Stimulated activated CD4-positive, alpha-beta T cell treated with anti-CD3 and anti-CD28 coated beads, Interleukin-4, amount 100 ng/mL, for 48 hours (primary cell): ENCODE measurements around the gene UBE2C.
A peak's percentile ranks its signal among the peaks of the same experiment; 100 is the strongest.

Experiments used
- DNase-seq, 2 donors: peaks; one replicate each; pipeline ENCODE4 v3.0.0-alpha.2; 2020; ENCODE audit warnings: low read depth in 2 of 2

Gene UBE2C

DNA sequence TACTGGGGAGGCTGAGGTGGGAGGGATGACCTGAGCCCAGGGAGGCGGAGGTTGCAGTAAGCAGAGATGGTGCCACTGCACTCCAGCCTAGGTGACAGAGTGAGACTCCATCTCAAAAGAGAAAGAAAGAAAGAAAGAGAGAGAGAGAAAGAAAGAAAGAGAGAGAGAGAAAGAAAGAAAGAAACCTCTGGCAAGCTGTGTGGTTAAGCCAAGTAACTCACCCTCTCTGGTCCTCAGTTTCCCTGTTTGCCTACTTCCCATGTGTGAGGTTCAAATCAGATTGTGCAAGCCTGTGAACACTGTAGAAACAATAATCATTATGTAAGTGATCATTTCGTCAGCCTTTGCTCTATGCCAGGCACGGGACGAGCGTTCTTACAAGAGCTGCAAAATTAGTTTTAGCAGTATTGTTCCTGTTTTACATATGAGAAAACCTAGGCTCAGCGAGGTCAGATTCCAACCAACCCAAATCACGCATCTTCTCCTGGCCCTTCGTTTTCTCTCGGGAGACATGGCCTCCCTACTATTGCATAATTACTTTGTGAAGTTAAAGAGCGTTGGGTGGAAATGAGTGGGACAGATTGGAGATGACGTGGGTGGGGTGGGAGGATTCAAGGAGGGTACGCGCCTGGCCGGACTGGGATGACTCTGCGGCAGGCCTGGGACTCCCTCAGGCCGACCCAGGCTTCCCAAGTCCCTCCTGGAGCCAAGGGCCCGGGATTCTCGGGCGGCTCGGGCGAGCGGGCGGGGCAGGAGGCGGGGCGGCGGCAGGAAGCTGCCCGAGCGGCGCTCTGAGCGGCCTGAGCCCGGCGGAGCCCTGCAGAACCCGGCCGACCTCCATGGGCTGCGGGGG lies 20.8 kb downstream of the UBE2C start, which contains the start of gene SNX21:
Gene SNX21, plus strand, starts transcription at position 770 of the 853 bp plus-strand sequence. CDS start 121 bp downstream, outside the sequence.
- peak in 1 of 2 donors; percentile 16 for DNase-seq

GRCh38 chr20:45833883-45834796 lies 21.7 kb downstream of the UBE2C start:
- peak; percentile 20 to 26 for DNase-seq

- no peak for DNase-seq
Observed at GRCh38 chr20:45834797-45835161, 22.3 kb downstream of the UBE2C start.

DNA sequence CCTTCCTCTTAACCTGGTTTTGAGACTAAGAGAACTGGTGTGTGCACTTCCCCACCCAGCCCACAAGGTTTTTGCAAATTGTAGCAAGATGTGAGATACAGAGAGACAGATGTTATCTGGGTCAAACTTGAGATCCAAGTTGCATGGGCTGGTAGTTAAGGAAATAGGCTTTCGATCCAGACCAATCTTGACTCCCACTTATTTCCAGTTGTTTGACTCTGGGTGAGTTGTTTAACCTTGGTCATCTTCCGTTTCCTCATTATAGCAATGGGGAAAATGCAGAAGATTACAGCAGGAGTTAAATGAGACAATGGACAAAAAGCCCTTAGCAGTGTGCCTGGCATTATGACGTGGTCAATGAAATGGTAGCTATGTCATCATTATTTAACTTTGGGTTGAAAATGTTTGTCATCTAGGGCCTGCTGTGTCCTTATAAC lies 22.9 kb downstream of the UBE2C start:
- DNase-seq = no peak

DNA sequence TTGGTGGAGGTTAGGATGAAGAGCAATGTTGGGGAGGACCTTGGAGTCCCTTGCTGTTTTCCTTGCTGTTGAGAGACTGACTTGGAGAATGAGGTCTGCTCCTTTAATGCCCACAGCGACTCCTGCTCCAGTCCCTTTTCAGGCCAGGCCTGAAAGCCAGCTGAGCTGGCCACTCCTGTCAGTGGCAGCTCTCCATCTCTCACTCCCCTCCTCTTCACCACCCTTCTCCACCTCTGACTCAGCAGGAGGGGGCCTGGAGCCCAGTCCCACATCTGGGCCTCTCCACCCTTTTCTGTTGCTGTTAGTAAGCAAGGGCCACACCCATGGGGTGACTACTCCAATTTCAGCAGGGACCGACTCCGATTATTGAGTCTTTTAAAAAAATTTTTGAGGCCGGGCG lies 23.4 kb downstream of the UBE2C start:
- DNase-seq = no peak

- no peak for DNase-seq
Observed at GRCh38 chr20:45836841-45837240, 24.4 kb downstream of the UBE2C start.

DNA sequence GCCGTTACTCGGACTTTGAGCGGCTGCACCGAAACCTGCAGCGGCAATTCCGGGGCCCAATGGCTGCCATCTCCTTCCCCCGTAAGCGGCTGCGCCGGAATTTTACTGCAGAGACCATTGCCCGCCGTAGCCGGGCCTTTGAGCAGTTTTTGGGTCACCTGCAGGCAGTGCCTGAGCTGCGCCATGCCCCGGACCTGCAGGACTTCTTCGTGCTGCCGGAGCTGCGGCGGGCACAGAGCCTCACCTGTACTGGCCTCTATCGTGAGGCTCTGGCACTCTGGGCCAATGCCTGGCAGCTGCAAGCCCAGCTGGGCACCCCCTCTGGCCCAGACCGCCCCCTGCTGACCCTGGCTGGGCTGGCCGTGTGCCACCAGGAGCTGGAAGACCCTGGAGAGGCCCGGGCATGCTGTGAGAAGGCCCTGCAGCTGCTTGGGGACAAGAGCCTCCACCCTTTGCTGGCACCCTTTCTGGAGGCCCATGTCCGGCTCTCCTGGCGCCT lies 28.3 kb downstream of the UBE2C start:
- no peak for DNase-seq

DNA sequence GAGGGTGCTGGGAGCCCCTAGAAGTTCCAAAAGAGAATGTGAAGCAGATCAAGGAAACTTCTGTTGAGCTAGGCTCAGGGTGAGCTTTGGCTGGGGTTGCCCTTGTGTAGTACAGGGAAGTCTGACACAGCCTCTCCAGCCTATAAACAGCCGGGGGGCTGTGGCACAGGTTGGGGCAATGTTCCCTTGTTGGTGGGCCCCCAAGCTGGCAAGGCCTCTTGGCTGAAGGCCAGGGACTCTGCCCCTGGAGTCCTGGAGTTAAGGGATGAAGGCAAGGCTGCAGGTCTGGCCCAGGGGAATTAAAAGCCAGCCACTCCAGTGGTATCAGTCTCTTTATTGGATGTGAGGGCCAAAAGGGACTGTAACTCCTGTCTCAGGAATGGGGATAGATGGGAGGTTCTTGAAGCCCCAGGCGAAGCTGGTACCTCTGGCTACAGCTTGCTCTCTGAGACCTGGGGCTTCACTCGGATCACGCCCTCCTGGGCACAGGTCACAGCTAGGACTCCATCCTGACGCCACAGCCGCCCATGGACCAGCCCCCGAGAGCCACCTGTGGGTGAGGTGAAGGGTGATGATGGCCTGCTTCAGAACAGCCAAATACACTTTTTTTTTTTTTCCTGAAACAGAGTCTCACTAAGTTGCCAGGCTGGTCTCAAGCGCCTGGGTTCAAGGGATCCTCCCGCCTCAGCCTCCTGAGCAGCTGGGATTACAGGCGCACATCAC lies 29.1 kb downstream of the UBE2C start:
- DNase-seq = no peak

DNA sequence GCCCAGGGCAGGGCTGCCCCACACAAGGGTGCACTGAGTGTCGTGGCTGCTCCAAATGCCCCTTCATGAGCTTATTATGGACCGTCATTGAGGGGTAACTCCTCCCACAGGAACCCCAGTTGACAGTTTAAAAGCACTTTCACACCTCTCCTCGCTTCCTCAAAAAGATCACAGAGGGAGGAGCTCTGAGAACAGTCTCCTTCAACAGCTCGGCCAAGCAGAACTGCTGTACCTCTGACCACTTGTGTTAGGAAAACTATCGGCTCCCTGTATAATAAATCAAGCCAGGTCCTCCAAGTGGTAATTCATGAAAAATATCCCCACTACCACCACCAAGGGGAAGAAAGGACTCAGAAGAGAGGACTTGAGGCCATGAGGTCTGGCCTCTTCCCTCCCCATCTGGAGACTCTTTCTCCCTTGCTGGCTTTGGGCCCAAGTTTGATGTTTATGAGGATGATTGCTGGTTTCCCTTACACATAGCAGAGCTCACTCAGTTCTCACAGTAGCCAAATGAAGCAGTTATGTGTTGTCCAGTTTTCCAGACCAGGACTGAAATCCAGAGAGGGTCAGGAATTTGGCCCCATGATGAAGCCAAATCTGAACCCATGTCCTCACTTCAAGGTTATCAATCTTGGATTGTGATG lies 29.8 kb downstream of the UBE2C start:
- no peak for DNase-seq

GRCh38 chr20:45843506-45843905 lies 31.1 kb downstream of the UBE2C start:
- DNase-seq = no peak

DNA sequence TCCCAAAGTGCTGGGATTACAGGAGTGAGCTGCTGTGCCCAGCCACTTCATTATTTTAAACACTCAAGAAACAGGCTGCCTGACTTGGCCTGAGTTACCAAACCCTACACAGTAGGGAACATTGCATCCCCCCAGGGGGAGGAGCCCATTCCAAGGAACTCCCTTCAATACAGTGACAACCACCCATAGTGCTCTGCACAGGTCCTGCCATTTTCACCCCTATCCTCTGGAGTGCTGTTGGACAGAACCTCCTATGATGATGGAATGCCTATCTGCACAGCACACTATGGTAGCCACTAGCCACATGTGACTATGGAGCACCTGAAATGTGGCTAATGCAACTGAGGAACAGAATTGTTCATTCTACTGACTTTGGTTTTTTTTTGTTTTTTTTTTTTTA lies 33.0 kb downstream of the UBE2C start:
- DNase-seq = no peak

- no peak for DNase-seq
Observed at GRCh38 chr20:45848421-45848820, 36.0 kb downstream of the UBE2C start.

DNA sequence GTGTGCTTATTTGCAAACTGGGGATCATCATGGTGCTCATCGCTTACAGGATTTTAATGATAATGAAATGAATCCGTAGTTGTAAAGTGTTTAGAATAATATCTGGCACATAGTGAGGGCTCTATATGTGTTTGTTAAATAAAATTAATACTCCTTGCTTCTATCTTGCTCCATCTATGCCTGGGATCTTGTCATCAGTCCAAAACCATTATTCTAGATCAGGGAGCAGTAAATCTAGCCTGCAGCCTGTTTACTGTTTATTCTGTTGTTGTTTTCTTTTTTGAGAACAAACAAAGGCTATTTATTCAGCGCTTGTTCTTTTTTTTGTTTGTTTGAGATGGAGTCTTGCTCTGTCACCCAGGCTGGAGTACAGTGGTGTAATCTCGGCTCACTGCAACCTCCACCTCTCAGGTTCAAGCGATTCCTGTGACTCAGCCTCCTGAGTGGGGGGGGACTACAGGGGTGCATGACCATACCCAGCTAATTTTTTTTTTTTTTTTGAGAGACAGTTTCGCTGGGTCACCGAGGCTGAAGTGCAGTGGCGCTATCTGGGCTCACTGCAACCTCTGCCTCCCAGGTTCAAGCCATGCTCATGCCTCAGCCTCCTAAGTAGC lies 36.6 kb downstream of the UBE2C start:
- no peak for DNase-seq

GRCh38 chr20:45850238-45850637 lies 37.8 kb downstream of the UBE2C start:
- no peak for DNase-seq

DNA sequence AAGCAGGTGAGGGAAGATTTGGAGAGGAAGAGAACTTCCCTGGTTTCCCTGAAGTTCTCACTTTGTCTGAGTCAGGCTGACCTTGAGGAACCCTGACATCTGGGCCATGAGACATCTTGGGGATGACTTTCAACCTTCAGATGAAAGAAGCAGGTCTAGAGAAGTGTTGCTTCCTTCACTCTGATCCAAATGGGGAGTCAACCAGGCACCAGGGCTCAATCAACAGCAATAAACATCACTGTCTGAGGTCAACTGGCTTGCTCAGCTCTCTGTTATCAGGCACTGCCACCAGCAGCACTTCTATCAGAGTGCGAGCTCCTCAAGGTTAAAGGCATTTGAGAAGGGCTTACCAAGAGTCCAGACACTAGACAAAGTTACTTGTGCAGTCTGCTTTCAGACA lies 38.5 kb downstream of the UBE2C start:
- no peak for DNase-seq

DNA sequence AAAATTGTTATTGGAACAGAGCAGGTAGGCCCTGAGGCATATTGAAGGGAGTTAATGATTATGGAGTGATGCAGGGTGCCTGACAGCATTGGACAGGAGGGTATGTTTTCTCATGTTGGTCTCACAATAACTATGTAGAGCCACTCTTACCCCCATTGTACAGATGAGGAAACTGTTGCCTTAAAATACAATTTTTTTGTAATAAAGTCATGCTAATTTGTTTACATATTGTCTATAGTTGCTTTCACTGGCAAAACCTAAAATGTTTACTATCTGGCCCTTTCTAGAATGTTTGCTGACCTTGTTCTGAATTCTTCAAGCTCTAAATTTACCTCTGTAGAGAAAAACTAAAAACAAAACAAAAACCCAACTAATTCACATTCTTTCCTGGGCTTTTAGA lies 39.1 kb downstream of the UBE2C start:
- no peak for DNase-seq

DNA sequence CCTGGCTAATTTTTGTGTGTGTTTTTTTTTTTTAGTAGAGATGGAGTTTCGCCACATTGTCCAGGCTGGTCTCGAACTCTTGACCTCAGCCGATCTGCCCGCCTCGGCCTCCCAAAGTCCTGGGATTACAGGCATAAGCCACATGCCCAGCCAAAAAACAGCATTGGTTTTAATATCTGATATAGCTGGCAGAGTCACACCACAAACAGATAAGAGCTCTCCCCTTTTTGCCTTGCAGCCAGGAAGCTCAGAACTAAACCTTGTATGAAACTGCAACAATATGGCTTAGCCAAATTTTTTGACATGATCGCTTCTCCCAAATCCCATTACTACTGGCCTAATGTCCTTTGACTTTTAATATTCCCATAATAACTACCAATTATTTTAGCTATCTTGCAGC lies 39.9 kb downstream of the UBE2C start:
- DNase-seq = no peak

DNA sequence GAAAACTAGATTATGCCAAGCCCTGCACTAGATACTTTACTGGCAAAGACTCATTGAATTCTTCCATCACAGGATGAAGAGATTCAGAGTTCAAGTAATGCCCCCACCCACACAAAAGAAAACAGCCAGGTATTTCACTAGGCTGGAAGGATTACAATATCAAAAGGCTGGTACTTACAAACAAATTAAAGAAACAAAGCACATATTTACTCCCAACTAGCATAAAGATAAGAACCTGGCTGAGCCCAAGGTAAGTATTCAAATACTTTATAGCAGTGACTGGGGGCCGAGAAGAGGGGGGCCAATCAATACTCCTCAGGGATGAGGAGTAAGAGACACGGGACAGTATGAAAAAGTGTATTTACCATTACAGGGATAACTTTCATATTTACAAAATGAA lies 41.0 kb downstream of the UBE2C start:
- no peak for DNase-seq

GRCh38 chr20:45857114-45857881 lies 44.9 kb downstream of the UBE2C start, which contains the start of the genes ACOT8 and ZSWIM3:
TSS of gene ACOT8 (minus strand) at chr20:45857392. CDS start at chr20:45857315, 77 bp downstream.
TSS of gene ZSWIM3 (plus strand) at chr20:45857614. CDS start at chr20:45857826, 212 bp downstream.
- DNase-seq = peak; percentile 79 to 92

DNA sequence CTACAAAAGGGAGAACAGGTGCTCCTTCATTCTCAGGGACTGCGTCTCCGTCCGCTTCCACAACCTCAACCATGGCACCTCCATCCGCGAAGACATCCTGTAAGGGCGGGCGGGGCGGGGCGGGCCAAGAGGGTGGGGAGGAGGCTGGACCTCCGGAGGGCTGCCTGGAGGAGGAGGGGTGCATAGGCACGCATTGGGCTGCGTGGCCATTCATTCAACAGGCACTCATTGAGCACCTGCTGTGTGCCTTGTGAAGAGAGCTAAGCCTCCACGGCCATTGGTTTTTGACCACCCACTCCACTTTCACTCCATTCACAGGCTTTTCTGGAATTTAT lies 45.4 kb downstream of the UBE2C start:
- DNase-seq = peak in 1 of 2 donors; percentile 41
